ENCODE data around the gene ZNF786. TPM values are rescaled to one million over a fixed set of nuclear protein-coding genes. Genes with fewer than 3 reads are reported as not detected.
"Not testable (repeated sequence)": the region's sequence is repeated elsewhere in the genome, so short reads cannot be mapped to it uniquely, and the experiment has no call there.

The ZNF786 gene
- total RNA-seq, 4 donors from 2014 or later, result 3.5 to 11.4 (median 6.1) TPM

- intact Hi-C loops (cut with DNase I), result loop anchor here (10.0 kb wide), 1 partner anchor 59 kb away; no protein-coding TSS in a partner anchor
- peaks cover 0 to 16% (median 0%) of the 10 kb centered on the region in 3 donors for H3K36me3 ChIP-seq
- DNase-seq, result no peak
- TF ChIP-seq, protein P1, sequence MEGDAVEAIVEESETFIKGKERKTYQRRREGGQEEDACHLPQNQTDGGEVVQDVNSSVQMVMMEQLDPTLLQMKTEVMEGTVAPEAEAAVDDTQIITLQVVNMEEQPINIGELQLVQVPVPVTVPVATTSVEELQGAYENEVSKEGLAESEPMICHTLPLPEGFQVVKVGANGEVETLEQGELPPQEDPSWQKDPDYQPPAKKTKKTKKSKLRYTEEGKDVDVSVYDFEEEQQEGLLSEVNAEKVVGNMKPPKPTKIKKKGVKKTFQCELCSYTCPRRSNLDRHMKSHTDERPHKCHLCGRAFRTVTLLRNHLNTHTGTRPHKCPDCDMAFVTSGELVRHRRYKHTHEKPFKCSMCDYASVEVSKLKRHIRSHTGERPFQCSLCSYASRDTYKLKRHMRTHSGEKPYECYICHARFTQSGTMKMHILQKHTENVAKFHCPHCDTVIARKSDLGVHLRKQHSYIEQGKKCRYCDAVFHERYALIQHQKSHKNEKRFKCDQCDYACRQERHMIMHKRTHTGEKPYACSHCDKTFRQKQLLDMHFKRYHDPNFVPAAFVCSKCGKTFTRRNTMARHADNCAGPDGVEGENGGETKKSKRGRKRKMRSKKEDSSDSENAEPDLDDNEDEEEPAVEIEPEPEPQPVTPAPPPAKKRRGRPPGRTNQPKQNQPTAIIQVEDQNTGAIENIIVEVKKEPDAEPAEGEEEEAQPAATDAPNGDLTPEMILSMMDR (IDR thresholded peaks at IDR 0.05), result no peak
- TF ChIP-seq POLR2A (IDR thresholded peaks at IDR 0.05), result no peak
- H3K4me1 ChIP-seq, result peaks cover 0 to 23% (median 0%) of the 10 kb centered on the region in 3 donors
- H3K27me3 ChIP-seq, result no peaks in the 10 kb centered on the region
- H3K9me3 ChIP-seq, result no peaks in the 10 kb centered on the region
- no peak overlapping the region for H3K4me3 ChIP-seq
- H3K27ac ChIP-seq, result no peak overlapping the region
Observed at GRCh38 chr7:149063476-149063875, 27.0 kb downstream of the ZNF786 start.

GRCh38 chr7:149062217-149062899 is 28.2 kb downstream of the ZNF786 start:
- H3K4me1 ChIP-seq, result peaks cover 0 to 23% (median 0%) of the 10 kb centered on the region in 3 donors
- H3K36me3 ChIP-seq, H3K4me3 ChIP-seq, H3K27me3 ChIP-seq, H3K27ac ChIP-seq, H3K9me3 ChIP-seq, DNase-seq: not testable (repeated sequence)
- WGBS, 2 donors, result 85 to 86% methylated on average over 9 to 10 of the region's 10 CpGs
- intact Hi-C loops (cut with DNase I), result loop anchor here (10.0 kb wide), 1 partner anchor 58 kb away; no protein-coding TSS in a partner anchor

GRCh38 chr7:149060156-149060555 is 30.4 kb downstream of the ZNF786 start:
- no peaks in the 10 kb centered on the region for H3K27me3 ChIP-seq
- no peaks in the 10 kb centered on the region for H3K36me3 ChIP-seq
- H3K4me3 ChIP-seq, result no peak overlapping the region
- peaks cover 0 to 18% (median 0%) of the 10 kb centered on the region in 3 donors for H3K4me1 ChIP-seq
- no peaks in the 10 kb centered on the region for H3K9me3 ChIP-seq
- WGBS, 2 donors, result 17 to 36% methylated on average over 1 of the region's 1 CpG
- TF ChIP-seq, protein P1 (IDR thresholded peaks at IDR 0.05), result no peak
- no peak for TF ChIP-seq POLR2A (IDR thresholded peaks at IDR 0.05)
- no peak for DNase-seq
- H3K27ac ChIP-seq, result peak overlapping the region in 2 of 4 donors; percentile 4 to 45
- intact Hi-C loops (cut with DNase I), result loop anchor here (10.0 kb wide), 1 partner anchor 55 kb away; no protein-coding TSS in a partner anchor

DNA sequence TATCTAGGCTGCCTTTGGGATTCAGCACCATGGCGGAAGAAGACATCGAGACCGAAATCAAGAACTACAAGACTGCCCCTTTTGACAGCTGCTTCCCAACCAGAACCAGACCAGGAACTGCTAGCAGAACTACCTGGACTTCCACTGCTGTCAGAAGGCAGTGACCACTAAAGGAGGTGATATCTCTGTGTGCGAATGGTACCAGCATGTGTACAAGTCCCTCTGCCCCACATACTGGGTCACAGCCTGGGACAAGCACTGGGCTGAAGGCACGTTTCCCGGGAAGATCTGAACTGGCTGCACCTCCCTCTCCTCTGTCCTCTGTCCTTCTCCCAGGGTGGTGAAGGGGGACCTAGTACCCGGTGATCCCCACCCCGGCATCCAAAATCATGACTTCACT is 36.6 kb downstream of the ZNF786 start:
- Histone ChIP-seq H3K4me3 (no peak overlapping the region), H3K4me1 (no peaks in the 10 kb centered on the region), H3K27me3 (no peaks in the 10 kb centered on the region), H3K27ac (no peak overlapping the region), H3K36me3 (no peaks in the 10 kb centered on the region), H3K9me3 (no peaks in the 10 kb centered on the region)
- WGBS, 2 donors, result 94 to 97% methylated on average over 5 to 8 of the region's 8 CpGs
- no peak for TF ChIP-seq POLR2A (IDR thresholded peaks at IDR 0.05)
- TF ChIP-seq, protein P1 (IDR thresholded peaks at IDR 0.05), result no peak
- intact Hi-C loops (cut with DNase I), result no loop called here
- DNase-seq, result no peak

GRCh38 chr7:149053384-149053783 is 37.1 kb downstream of the ZNF786 start:
- Histone ChIP-seq H3K4me1 (no peaks in the 10 kb centered on the region), H3K36me3 (no peaks in the 10 kb centered on the region), H3K4me3 (no peak overlapping the region), H3K9me3 (no peaks in the 10 kb centered on the region), H3K27me3 (no peaks in the 10 kb centered on the region), H3K27ac (no peak overlapping the region)
- 90 to 95% methylated on average over 1 of the region's 1 CpG for WGBS, 2 donors
- no peak for DNase-seq
- TF ChIP-seq, protein P1 (IDR thresholded peaks at IDR 0.05), result no peak
- TF ChIP-seq POLR2A (IDR thresholded peaks at IDR 0.05), result no peak
- intact Hi-C loops (cut with DNase I), result no loop called here
